Endometrial microvascular endothelial cells (primary cell): ENCODE results near the gene CCL22. TPM values are rescaled to one million over a fixed set of nuclear protein-coding genes. Genes with fewer than 3 reads are reported as not detected.
"Not testable (repeated sequence)": the region's sequence is repeated elsewhere in the genome, so short reads cannot be mapped to it uniquely, and the experiment has no call there.

ENCODE experiments used
- in situ Hi-C: cut with HindIII; loops from 2 replicates; pipeline ENCODE4 v1.10.0; 2017; ENCODE audit warnings: low sequenced_read_pairs, low pct_unique_long_range_greater_than_20kb; ENCODE audit errors: inconsistent ontology term
- total RNA-seq: library from RNA; depleted of rRNA; stranded (reverse); fragments of >200 nt; gene quantifications from one replicate; pipeline ENCODE4 v1.2.3, GENCODE V29; 2015; ENCODE audit errors: inconsistent ontology term

The CCL22 gene
- total RNA-seq, 1 donor from 2014 or later = not detected

- in situ Hi-C loops = no loop called here
Measured at GRCh38 chr16:57387598-57388354, 29.2 kb downstream of the CCL22 start.

- in situ Hi-C loops = no loop called here
Measured at GRCh38 chr16:57388359-57389086, 29.9 kb downstream of the CCL22 start.

- in situ Hi-C loops = no loop called here
Measured at GRCh38 chr16:57389087-57389468, 30.5 kb downstream of the CCL22 start.

GRCh38 chr16:57390636-57391295, 32.2 kb downstream of the CCL22 start:
- in situ Hi-C loops = no loop called here

GRCh38 chr16:57391300-57391699, 32.7 kb downstream of the CCL22 start:
- in situ Hi-C loops = no loop called here

GRCh38 chr16:57391708-57392107, 33.1 kb downstream of the CCL22 start:
- in situ Hi-C loops = no loop called here

GRCh38 chr16:57392694-57393093, 34.1 kb downstream of the CCL22 start:
- in situ Hi-C loops = no loop called here

- in situ Hi-C loops = no loop called here
Measured at GRCh38 chr16:57394444-57394843, 35.9 kb downstream of the CCL22 start.

- in situ Hi-C loops = no loop called here
Measured at GRCh38 chr16:57395026-57395425, 36.4 kb downstream of the CCL22 start.

- in situ Hi-C loops = no loop called here
Measured at GRCh38 chr16:57396786-57397185, 38.2 kb downstream of the CCL22 start.

- in situ Hi-C loops = not testable (repeated sequence)
Measured at GRCh38 chr16:57397493-57397892, 38.9 kb downstream of the CCL22 start.

- in situ Hi-C loops = no loop called here
Measured at GRCh38 chr16:57401943-57402640, 43.5 kb downstream of the CCL22 start.

- in situ Hi-C loops = no loop called here
Measured at GRCh38 chr16:57403965-57404817, 45.6 kb downstream of the CCL22 start, which contains the start of gene CCL17. Gene CCL17 (plus strand): TSS chr16:57404767. CDS start chr16:57413933, 9,166 bp downstream.

- in situ Hi-C loops = no loop called here
Measured at GRCh38 chr16:57405097-57405496, 46.5 kb downstream of the CCL22 start.

GRCh38 chr16:57406881-57407280, 48.3 kb downstream of the CCL22 start:
- in situ Hi-C loops = no loop called here

GRCh38 chr16:57407521-57408353, 49.2 kb downstream of the CCL22 start:
- in situ Hi-C loops = no loop called here

GRCh38 chr16:57409065-57409464, 50.5 kb downstream of the CCL22 start:
- in situ Hi-C loops = no loop called here
